HG03460 (cell line): ENCODE results near the gene TEX19.

Experiments used
- ATAC-seq: cut with Tn5 transposase; IDR thresholded peaks from one replicate; pipeline ENCODE4 v1.9.1; 2021; ENCODE audit not compliant: unreplicated experiment

Gene TEX19

GRCh38 chr17:82321947-82322466, 37.0 kb upstream of the TEX19 start:
- ATAC-seq, result no peak

- no peak for ATAC-seq
Measured at GRCh38 chr17:82322526-82323453, 36.3 kb upstream of the TEX19 start.

GRCh38 chr17:82323514-82324234, 35.4 kb upstream of the TEX19 start:
- no peak for ATAC-seq

DNA sequence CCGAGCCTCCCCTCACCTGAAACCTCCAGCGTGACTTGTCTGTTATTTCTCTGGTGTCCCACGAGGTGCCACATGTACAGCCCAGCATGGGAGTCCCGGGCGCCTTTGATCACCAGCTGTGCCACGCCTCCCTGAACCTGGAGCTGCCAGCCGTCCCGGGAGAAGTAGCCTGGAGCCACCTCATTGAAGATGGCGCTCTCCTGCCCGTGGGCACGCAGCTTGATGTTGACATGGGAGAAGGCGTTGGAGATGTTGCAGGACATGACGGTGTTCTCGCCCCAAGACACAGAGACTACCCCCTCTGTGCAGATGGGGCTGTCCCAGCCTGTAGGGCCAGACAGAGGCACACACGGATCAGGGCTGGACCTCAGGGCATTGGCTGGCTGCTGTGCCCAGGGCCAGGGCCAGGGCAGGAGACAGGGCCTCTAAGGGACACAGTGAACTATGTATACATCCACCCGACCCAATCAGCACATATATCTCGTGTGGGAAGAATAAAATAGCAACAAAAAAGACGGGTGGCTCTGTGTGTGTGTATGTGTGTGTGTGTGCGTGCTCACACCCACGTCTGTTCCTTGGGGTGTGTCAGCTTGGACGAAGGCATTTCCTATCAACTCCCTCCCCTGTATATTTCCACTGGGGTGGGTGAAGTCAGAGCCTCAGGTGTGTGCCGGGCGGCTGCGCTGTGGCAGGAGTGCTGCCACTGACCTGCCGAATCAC, 34.3 kb upstream of the TEX19 start:
- ATAC-seq, result no peak

DNA sequence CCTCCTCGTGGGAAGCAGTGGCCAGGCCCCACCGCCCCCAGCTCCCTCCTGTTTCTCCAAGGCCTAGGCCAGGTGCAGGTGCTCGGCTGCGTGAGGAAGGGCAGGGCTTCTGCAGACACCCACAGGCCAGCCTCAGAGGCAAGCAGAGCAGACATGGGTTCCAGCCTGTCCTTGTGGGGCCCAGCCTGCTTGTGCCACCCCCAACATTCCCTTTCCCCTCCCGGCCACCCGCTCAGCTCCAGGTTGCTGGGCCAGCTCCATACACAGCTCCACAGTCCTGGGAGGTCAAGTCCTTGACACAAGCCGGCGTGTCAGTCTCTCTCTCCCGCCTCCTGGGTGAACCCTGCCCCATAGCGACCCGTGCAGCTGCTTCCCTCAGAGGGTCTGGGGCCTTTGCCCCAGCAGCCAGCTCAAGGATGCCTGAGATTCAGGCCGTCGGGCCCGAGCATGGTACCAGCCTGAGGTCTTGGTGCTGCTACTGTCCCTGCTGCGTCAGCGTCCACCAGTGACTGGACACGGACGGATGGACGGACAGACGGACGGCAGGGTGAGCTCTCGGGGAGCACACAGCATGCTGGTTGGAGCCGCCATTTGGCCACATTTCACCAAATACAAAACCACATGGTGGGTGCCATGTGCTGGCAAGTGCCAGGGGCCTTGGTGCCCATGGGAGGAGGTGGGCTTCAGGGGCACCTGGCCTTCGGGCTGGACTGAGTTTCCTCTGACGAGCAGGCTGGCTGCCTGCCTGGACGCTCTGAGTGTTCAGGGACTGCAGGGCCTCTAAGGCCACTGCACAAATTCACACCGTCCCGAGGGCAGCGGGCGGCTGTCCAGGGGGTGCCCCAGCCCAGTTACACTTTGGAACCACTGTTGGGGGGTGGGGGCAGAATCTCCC, 33.5 kb upstream of the TEX19 start:
- ATAC-seq, result no peak

GRCh38 chr17:82327289-82327688, 31.8 kb upstream of the TEX19 start:
- ATAC-seq, result no peak

GRCh38 chr17:82327757-82328140, 31.3 kb upstream of the TEX19 start:
- no peak for ATAC-seq

DNA sequence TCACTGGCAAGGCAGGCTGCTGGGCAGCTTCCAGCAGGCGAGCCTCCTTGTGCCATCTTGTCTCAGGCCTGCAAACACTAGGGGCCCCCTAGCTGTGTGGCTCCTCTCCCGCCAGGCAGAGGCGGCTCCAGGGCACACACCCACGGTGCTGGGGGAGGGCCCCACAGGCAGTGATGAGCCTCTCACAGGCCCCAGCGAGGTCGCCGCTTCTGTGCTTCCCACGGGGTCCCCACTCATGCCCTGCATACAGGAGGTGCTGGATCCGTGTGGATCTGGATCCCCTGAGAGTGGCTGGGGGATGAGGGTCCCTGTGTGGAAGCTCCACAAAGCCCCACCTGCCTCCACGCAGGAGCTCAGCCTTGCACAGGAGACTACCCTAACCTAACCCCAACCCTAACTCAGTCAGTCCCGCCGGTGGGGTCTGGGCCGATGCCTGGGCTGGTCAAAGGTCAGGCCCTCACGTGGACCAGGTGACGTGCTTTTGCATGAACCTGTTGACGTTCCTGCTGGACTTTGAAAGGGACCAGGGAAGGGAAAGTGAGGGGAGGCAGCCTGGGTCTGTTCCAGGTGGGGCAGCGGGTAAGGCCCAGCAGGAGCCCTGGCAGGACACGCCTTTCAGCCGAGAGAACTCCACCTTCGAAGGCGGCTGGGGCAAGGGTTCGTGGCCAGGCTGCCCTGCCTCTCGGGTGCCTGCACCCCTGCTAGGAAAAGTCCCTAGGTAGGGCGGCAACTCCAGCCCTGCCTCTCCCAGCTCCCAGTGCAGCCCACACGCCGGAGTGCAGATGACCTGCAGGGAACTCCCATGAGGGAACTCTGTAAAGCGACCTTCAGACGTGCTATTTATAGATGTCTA, 30.7 kb upstream of the TEX19 start:
- ATAC-seq, result no peak

DNA sequence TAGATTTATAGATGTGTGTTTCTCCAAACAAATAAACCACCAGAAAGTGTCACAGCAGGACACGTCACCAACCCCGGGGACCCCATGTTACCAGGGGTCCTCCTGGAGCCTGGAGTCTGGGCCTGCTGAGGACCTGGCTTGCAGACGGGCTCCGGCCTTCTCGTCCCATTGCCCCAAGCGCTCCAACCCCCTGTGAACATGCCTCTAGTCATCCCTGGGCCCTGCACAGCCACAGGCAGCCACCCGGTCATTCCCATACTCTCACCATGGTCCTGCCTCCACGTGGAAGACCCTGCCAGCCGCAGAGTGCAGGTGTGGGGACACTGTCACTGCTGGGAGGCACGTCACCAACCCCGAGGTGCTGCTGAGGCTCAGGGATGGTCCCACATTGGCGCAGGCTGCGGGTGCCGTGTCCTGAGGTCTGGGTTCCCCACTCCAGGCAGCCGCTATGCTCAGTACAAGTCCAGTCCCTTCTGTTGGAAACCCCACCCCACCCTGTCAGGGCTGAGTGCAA, 30.0 kb upstream of the TEX19 start:
- ATAC-seq, result no peak

DNA sequence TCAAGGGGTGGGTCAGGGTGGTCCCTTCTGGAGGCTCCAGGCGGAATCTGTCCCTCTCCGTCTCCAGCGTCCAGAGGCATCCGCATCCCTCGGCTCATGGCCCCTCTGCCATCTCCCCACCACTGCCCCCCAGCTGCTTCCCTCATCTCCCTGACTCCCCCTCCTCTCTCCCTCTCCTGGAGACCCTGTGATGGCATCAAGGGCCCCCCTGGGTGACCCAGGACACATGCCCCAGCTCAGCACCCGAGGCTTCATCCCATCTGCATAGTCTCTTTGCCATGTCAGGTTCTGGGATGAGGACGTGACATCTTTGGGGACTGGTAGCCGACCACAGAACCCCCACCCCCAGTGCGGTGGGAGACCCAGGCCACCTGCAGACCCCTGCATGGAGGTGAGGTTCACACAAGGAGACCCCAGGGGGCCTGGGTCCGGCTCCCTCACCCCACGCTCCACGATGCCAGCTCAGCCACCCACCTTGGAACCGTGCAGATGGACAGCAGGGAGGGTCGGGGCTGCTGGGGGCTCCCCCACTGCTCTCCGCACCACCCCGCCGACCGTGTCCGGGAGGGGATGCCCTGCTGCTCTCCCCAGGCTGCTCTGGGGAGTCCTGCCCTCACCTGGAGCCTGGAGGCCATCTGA, 29.2 kb upstream of the TEX19 start:
- no peak for ATAC-seq

DNA sequence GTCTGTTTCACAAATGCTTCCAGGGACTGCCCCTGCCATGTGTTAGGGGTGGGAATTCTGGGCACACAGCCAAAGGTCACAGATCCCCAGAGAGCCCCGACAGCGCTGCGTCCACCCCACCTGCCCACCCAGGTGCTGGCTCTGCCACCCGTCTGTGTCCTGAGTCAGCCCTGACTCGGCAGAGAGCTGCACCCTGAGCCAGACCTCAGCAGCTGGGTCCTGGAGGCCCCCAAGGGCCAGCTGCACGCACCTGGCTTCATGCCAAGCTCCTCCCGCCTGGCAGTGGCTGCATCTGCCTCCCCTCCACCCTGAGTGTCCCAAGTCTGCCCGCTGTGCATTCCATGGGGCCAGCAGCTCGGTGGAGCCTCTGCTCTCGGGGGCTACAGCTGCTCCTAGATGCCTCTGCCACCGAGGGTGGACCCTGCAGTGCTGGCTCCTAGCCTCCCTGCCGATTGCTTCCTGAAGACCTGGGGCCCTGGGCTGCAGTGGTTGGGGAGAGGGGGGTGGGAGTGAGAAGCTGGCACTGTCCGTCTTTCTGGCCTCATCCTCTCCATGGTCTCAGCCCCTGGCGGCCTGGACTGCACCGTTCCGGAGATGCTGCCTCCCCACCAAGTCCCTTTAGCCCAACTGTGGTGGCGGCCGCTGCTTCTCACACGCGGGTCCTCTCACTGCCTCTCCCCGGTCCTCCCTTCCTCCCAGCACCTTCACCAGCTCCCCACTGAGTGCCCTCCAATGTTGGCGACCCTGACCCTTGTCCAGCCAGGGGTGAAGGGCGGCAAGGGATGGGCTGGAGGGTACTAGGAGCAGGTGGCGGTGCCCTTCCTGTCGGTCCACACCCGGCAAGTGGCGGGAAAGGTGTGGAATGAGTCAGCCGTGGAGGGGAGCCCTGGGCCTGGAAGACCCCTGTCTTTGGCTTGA, 28.5 kb upstream of the TEX19 start:
- no peak for ATAC-seq

DNA sequence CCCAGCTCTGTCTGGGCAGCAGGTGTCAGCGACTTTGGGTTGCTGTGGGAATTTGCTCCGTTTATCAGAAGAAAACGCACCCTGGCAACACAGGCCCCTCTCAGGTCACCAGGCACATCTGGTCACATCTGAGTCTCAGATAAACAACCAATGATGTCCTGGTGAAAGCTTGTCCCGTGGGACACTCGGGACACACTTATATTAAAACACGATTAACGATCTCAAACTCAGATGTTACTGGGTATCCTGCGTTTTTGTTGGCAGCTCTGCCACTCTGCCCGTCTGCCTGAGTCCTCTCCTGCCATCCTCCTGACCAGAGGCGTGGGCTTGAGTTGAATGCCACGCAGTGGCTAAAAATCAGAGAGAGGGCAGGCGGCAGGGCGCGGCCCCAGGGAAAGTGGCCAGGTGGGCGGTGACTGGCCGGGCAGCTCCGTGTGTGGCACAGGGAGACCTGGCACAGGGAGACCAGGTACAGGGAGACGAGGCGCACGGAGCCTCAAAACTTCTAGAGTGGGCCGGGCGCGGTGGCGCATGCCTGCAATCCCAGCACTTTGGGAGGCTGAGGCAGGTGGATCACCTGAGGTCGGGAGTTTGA, 27.6 kb upstream of the TEX19 start:
- ATAC-seq, result no peak

- no peak for ATAC-seq
Measured at GRCh38 chr17:82332669-82333278, 26.3 kb upstream of the TEX19 start.

DNA sequence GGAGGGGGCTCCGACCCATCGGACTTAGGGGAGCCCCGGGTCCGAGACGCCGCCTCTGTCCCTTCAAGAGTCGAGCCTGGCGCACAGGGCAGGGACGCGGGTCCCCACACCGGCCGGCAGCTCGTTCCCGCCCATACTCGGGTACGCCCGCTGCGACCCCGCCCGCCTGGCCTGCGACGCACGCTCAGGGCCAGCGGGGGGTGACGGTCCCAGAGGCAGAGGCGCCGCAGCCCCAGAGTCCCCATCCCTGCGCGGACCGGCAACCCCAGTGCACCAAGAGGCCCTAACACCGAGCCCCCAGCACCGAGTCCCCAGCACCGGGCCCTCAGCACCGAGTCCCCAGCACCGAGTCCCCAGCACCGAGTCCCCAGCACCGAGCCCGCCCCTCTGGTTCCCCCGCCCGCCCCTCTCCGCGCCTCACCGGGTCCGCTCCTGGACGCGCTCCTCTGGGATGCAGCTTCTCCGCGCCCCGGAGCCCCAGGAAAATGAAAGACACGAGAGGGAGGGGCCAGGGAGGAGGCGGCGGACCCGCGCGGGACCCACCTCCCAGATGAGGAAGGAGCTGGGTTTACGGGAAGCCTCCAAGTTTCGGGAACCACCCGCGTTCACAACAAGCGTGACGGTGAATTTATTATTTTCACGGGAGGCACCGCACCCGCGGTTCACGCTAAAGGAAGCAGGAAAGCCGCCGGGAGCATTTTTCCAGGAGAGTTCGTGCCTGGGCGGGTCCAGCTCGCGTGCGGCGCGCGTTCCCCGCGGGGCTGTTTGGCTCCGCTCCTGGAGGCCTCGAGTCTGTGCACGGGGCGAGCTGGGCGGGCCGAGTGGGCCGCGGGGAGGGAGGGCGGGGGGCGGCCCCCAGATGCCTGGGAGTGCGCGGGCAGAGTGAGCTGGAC, 25.5 kb upstream of the TEX19 start, which contains the start of gene SECTM1:
Gene SECTM1 (minus strand): TSS at position 488 of the 893 bp plus-strand sequence. CDS start 6,526 bp downstream, outside the sequence.
- no peak for ATAC-seq

GRCh38 chr17:82334204-82334621, 24.8 kb upstream of the TEX19 start:
- ATAC-seq, result no peak
